H1 (cell line): ENCODE data around the gene GMEB2. TPM values are rescaled to one million over a fixed set of nuclear protein-coding genes. Genes with fewer than 3 reads are reported as not detected.

Source experiments
- CTCF ChIA-PET: fragments of 300-600 bp; sonication (Branson Sonifier 250); formaldehyde crosslinking; loops from one replicate; lab custom pipeline; 2021; ENCODE audit not compliant: partially characterized antibody; lab: Charles Lee
- POLR2A ChIA-PET: fragments of 300-600 bp; sonication (Branson Sonifier 250); formaldehyde crosslinking; loops from one replicate; lab custom pipeline; 2021; ENCODE audit warnings: inconsistent platforms; ENCODE audit not compliant: partially characterized antibody; lab: Charles Lee
- DNase-seq, 2 experiments: peaks; one replicate each; pipeline versions ENCODE4 v3.0.0 to v3.0.0-alpha.2; 2010 to 2022; ENCODE audit warnings: low spot score in 2 of 2, low read depth in 1 of 2, mixed read lengths in 1 of 2
- FAIRE-seq: peaks from 2 replicates; lab custom pipeline; 2011; peaks lifted over from hg19 to GRCh38; lab: Jason Lieb, UNC
- H2AFZ ChIP-seq: 2 replicates; pipeline ENCODE4 v1.8.1; 2012; ENCODE audit warnings: low read length, inconsistent platforms
- H2AK5ac ChIP-seq: 2 replicates; pipeline ENCODE4 v1.6.1; 2013; ENCODE audit warnings: low read depth, low read length
- H2BK120ac ChIP-seq: replicated peaks from 2 replicates; pipeline ENCODE3; 2013; ENCODE audit warnings: low read depth, low read length, inconsistent platforms
- H2BK12ac ChIP-seq: 2 replicates; pipeline ENCODE4 v1.6.1; 2013; ENCODE audit warnings: low read depth, low read length
- H2BK15ac ChIP-seq: 2 replicates; pipeline ENCODE4 v1.6.1; 2013; ENCODE audit warnings: low read length
- H2BK20ac ChIP-seq: 2 replicates; pipeline ENCODE4 v1.6.1; 2013; ENCODE audit warnings: low read length
- H2BK5ac ChIP-seq: 2 replicates; pipeline ENCODE4 v1.6.1; 2013; ENCODE audit warnings: low read depth, low read length
- H3K14ac ChIP-seq: 2 replicates; pipeline ENCODE4 v1.6.1; 2013; ENCODE audit warnings: inconsistent platforms; ENCODE audit not compliant: insufficient read length
- H3K18ac ChIP-seq: 2 replicates; pipeline ENCODE4 v1.6.1; 2013; ENCODE audit warnings: low read length; ENCODE audit errors: extremely low read depth
- H3K23ac ChIP-seq: 2 replicates; pipeline ENCODE4 v1.6.1; 2013; ENCODE audit warnings: inconsistent platforms; ENCODE audit not compliant: insufficient read length
- H3K23me2 ChIP-seq: 2 replicates; pipeline ENCODE4 v1.6.1; 2013; ENCODE audit warnings: low read depth, low read length
- H3K27ac ChIP-seq: 2 replicates; pipeline ENCODE4 v1.6.1; 2011; ENCODE audit warnings: low read depth, low read length, inconsistent platforms
- H3K27me3 ChIP-seq, 4 experiments: replicated peaks in 1 of 4; 1 replicate in 1 of 4; 2 replicates in 3 of 4; pipeline versions ENCODE4 v1.6.1 to v1.8.1; 2011 to 2013; ENCODE audit warnings: low read length in 3 of 4, mild to moderate bottlenecking in 3 of 4, inconsistent platforms in 2 of 4, mixed read lengths in 2 of 4, moderate library complexity in 1 of 4; ENCODE audit not compliant: control insufficient read depth in 3 of 4, insufficient read depth in 3 of 4; ENCODE audit errors: extremely low read depth in 1 of 4
- H3K36me3 ChIP-seq, 4 experiments: 2 replicates each; pipeline versions ENCODE4 v1.6.1 to v1.8.1; 2011 to 2013; ENCODE audit warnings: mild to moderate bottlenecking in 4 of 4, low read length in 3 of 4, moderate library complexity in 2 of 4, control low read depth in 1 of 4, inconsistent platforms in 1 of 4; ENCODE audit not compliant: insufficient read depth in 4 of 4, control insufficient read depth in 2 of 4
- H3K4ac ChIP-seq: replicated peaks from 2 replicates; pipeline ENCODE3; 2013; ENCODE audit warnings: low read length, low read depth, mixed read lengths, inconsistent platforms; ENCODE audit not compliant: insufficient read length
- H3K4me1 ChIP-seq, 4 experiments: replicated peaks in 1 of 4; 1 replicate in 1 of 4; 2 replicates in 3 of 4; pipeline versions ENCODE4 v1.6.1 to v1.8.1; 2011 to 2013; ENCODE audit warnings: low read length in 3 of 4, inconsistent platforms in 2 of 4, mixed read lengths in 1 of 4; ENCODE audit not compliant: insufficient read depth in 4 of 4, control insufficient read depth in 3 of 4
- H3K4me2 ChIP-seq, 2 experiments: 2 replicates each; pipeline versions ENCODE4 v1.6.1 to v1.8.1; 2011 to 2013; ENCODE audit warnings: low read depth in 2 of 2, low read length in 2 of 2, control low read depth in 1 of 2, inconsistent platforms in 1 of 2, mild to moderate bottlenecking in 1 of 2; ENCODE audit not compliant: insufficient read depth in 1 of 2
- H3K4me3 ChIP-seq, 4 experiments: fragments of 200-600, 300-600 bp in 1 of 4; sonication (generic), shearing (Covaris generic), sonication (Bioruptor Twin) in 1 of 4; 2 replicates each; pipeline versions ENCODE4 v1.5.1 to v1.8.1; 2011 to 2016; ENCODE audit warnings: low read length in 4 of 4, low read depth in 3 of 4, control low read depth in 2 of 4, inconsistent platforms in 2 of 4, mild to moderate bottlenecking in 2 of 4, mixed read lengths in 1 of 4, moderate library complexity in 1 of 4; ENCODE audit not compliant: insufficient read depth in 2 of 4; ENCODE audit errors: extremely low read depth in 1 of 4
- H3K56ac ChIP-seq: replicated peaks from 2 replicates; pipeline ENCODE3; 2013; ENCODE audit warnings: low read depth, mild to moderate bottlenecking, mixed read lengths, low read length, inconsistent platforms; ENCODE audit not compliant: insufficient read length
- H3K79me1 ChIP-seq: 2 replicates; pipeline ENCODE4 v1.6.1; 2013; ENCODE audit warnings: low read depth, low read length, control low read depth
- H3K79me2 ChIP-seq, 2 experiments: 2 replicates each; pipeline versions ENCODE4 v1.6.1 to v1.8.1; 2012 to 2013; ENCODE audit warnings: low read length in 2 of 2, mild to moderate bottlenecking in 2 of 2, inconsistent platforms in 1 of 2; ENCODE audit not compliant: insufficient read depth in 2 of 2, control insufficient read depth in 1 of 2
- H3K9ac ChIP-seq, 4 experiments: replicated peaks in 1 of 4; 1 replicate in 1 of 4; 2 replicates in 3 of 4; pipeline versions ENCODE4 v1.6.1 to v1.8.1; 2011 to 2013; ENCODE audit warnings: low read depth in 3 of 4, low read length in 3 of 4, control low read depth in 2 of 4, mild to moderate bottlenecking in 2 of 4, moderate library complexity in 2 of 4, inconsistent platforms in 1 of 4; ENCODE audit errors: extremely low read depth in 1 of 4
- H3K9me3 ChIP-seq, 2 experiments: 2 replicates each; pipeline versions ENCODE4 v1.6.1 to v1.8.1; 2012 to 2013; ENCODE audit warnings: mild to moderate bottlenecking in 2 of 2, moderate library complexity in 2 of 2, control low read depth in 1 of 2, inconsistent platforms in 1 of 2, low read depth in 1 of 2, low read length in 1 of 2, mixed read lengths in 1 of 2; ENCODE audit not compliant: insufficient read depth in 2 of 2
- H4K20me1 ChIP-seq, 2 experiments: replicated peaks in 1 of 2; 2 replicates each; pipeline versions ENCODE3 to v1.8.1; 2011 to 2013; ENCODE audit warnings: inconsistent platforms in 2 of 2, low read length in 2 of 2, mild to moderate bottlenecking in 1 of 2; ENCODE audit not compliant: insufficient read depth in 2 of 2, control insufficient read depth in 1 of 2
- H4K5ac ChIP-seq: 2 replicates; pipeline ENCODE4 v1.6.1; 2013; ENCODE audit warnings: low read length, low read depth, mixed read lengths, inconsistent platforms; ENCODE audit not compliant: insufficient read length
- H4K8ac ChIP-seq: 2 replicates; pipeline ENCODE4 v1.8.0; 2013; ENCODE audit warnings: mild to moderate bottlenecking, moderate library complexity, low read length, inconsistent platforms; ENCODE audit not compliant: insufficient read depth; ENCODE audit errors: extremely low read depth
- H4K91ac ChIP-seq: replicated peaks from 2 replicates; pipeline ENCODE3; 2013; ENCODE audit warnings: low read length, mixed read lengths, inconsistent platforms; ENCODE audit not compliant: insufficient read length
- ASH2L ChIP-seq: fragments of 200-600, 300-600 bp; sonication (generic); IDR thresholded peaks from one replicate; pipeline ENCODE4 v1.7.1; 2017; ENCODE audit warnings: low read length
- ATF3 ChIP-seq: IDR thresholded peaks from 2 replicates; pipeline ENCODE4 v1.6.1; 2011; ENCODE audit warnings: low read depth, mild to moderate bottlenecking, low read length; ENCODE audit not compliant: insufficient read depth
- CEBPB ChIP-seq: IDR thresholded peaks from 2 replicates; pipeline ENCODE4 v1.6.1; 2012; ENCODE audit warnings: low read depth, low read length
- SIRT6 ChIP-seq: IDR thresholded peaks from one replicate; pipeline ENCODE4 v1.7.1; 2012; ENCODE audit warnings: low read length, inconsistent platforms
- TAF1 ChIP-seq: IDR thresholded peaks from 2 replicates; pipeline ENCODE4 v1.6.1; 2011; ENCODE audit warnings: mild to moderate bottlenecking, low read depth, low read length
- WGBS, 2 experiments: shearing (Covaris generic) in 1 of 2; methylation state at CpG; one replicate each; pipeline versions ENCODE4 v1.1.6 to v1.1.7; 2013 to 2015; ENCODE audit warnings: low lambda C conversion rate in 2 of 2, mixed read lengths in 2 of 2, inconsistent platforms in 1 of 2, low coverage in 1 of 2, missing lambda C conversion rate in 1 of 2; ENCODE audit not compliant: insufficient replicate concordance in 2 of 2, insufficient coverage in 1 of 2, insufficient read length in 1 of 2; ENCODE audit errors: extremely low coverage in 1 of 2, missing lambda C conversion rate in 1 of 2; 5-methylcytosine and 5-hydroxymethylcytosine counted together
- polyA plus RNA-seq, 7 experiments: library from polyadenylated mRNA; depleted of rRNA in 3 of 7; stranded (reverse) in 5 of 7; unstranded in 2 of 7; fragments of >200 nt in 5 of 7; fragments of 200-250 nt in 2 of 7; gene quantifications; 1 replicate in 5 of 7; 2 replicates in 1 of 7; 4 replicates in 1 of 7; pipeline versions ENCODE4 v1.2.1 to v1.2.3, GENCODE V29; 2011 to 2013; ENCODE audit warnings: missing spikeins in 2 of 7, mixed read lengths in 2 of 7
- total RNA-seq: library from RNA; stranded (reverse); fragmentation: NEBNext Ultra II Directional; extraction: Animal tissue kit (Norgen Biotek cat#: 25700); gene quantifications from 2 replicates; pipeline ENCODE4 v1.2.1, GENCODE V29; 2021
- TF ChIP-seq, protein P1 (sequence below), 3 experiments: IDR thresholded peaks; 1 replicate in 2 of 3; 2 replicates in 1 of 3; pipeline versions ENCODE4 v1.5.1 to v1.6.1; 2011; ENCODE audit warnings: low read length in 3 of 3, mild to moderate bottlenecking in 3 of 3, inconsistent platforms in 2 of 3, low read depth in 1 of 3, moderate library complexity in 1 of 3; ENCODE audit not compliant: insufficient read depth in 1 of 3; ENCODE audit errors: control extremely low read depth in 1 of 3

GMEB2 gene
- total and polyA plus RNA-seq, 2 of the 8 experiments (the other 6 are each of a cell fraction or from before 2014, with no cell fraction given) = 12.9 to 14.2 TPM

- no peak overlapping the region for H2AK5ac ChIP-seq
- H3K23me2 ChIP-seq = no peaks in the 10 kb centered on the region
- no peaks in the 10 kb centered on the region for H3K27me3 ChIP-seq
- no peak overlapping the region for H2AFZ ChIP-seq
- H3K4ac ChIP-seq = no peak overlapping the region
- H2BK5ac ChIP-seq = no peak overlapping the region
- no peak overlapping the region for H2BK15ac ChIP-seq
- H3K79me1 ChIP-seq = no peaks in the 10 kb centered on the region
- H2BK12ac ChIP-seq = no peak overlapping the region
- no peaks in the 10 kb centered on the region for H3K79me2 ChIP-seq
- no peaks in the 10 kb centered on the region for H3K36me3 ChIP-seq
- CTCF ChIA-PET = interaction anchor here (0.6 to 1.8 kb wide), 6 partner anchors 10 to 69 kb away, joined by 3 to 5 read pairs (median 4); no protein-coding TSS in a partner anchor
- DNase-seq (no peak), FAIRE-seq (no peak)
- no peak overlapping the region for H3K27ac ChIP-seq
- no peak overlapping the region for H3K23ac ChIP-seq
- H4K20me1 ChIP-seq = no peaks in the 10 kb centered on the region
- POLR2A ChIA-PET = interaction anchor here (1.3 to 2.3 kb wide), 2 partner anchors 11 to 196 kb away, joined by 3 to 7 read pairs; no protein-coding TSS in a partner anchor
- H4K5ac ChIP-seq = no peak overlapping the region
- H3K14ac ChIP-seq = no peak overlapping the region
- H3K4me1 ChIP-seq = peaks cover 0 to 10% (median 0%) of the 10 kb centered on the region in 4 experiments; a peak in 4 of 7 replicates
- no peak overlapping the region for H3K18ac ChIP-seq
- H2BK120ac ChIP-seq = no peak overlapping the region
- H3K9ac ChIP-seq = no peak overlapping the region
- H3K4me2 ChIP-seq = no peak overlapping the region
- WGBS, 2 experiments = 90% methylated on average over 23 of the region's 28 CpGs; no CpG with 5 or more reads in 1 of the 2 experiments
- TF ChIP-seq, protein P1, sequence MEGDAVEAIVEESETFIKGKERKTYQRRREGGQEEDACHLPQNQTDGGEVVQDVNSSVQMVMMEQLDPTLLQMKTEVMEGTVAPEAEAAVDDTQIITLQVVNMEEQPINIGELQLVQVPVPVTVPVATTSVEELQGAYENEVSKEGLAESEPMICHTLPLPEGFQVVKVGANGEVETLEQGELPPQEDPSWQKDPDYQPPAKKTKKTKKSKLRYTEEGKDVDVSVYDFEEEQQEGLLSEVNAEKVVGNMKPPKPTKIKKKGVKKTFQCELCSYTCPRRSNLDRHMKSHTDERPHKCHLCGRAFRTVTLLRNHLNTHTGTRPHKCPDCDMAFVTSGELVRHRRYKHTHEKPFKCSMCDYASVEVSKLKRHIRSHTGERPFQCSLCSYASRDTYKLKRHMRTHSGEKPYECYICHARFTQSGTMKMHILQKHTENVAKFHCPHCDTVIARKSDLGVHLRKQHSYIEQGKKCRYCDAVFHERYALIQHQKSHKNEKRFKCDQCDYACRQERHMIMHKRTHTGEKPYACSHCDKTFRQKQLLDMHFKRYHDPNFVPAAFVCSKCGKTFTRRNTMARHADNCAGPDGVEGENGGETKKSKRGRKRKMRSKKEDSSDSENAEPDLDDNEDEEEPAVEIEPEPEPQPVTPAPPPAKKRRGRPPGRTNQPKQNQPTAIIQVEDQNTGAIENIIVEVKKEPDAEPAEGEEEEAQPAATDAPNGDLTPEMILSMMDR (IDR thresholded peaks at IDR 0.05; ENCODE audit: control extremely low read depth in 1 of 3, insufficient read depth in 1 of 3, low read depth in 1 of 3, low read length in 3 of 3) = no peak
- TF ChIP-seq SIRT6 (no peak), ASH2L (no peak), TAF1 (no peak), CEBPB (no peak), ATF3 (no peak)
- TF ChIP-seq, all 59 proteins: peak for 0
- H3K9me3 ChIP-seq = no peaks in the 10 kb centered on the region
- H3K4me3 ChIP-seq = no peak overlapping the region
- H4K8ac ChIP-seq = no peak overlapping the region
- no peak overlapping the region for H3K56ac ChIP-seq
- H2BK20ac ChIP-seq = no peak overlapping the region
- H4K91ac ChIP-seq = no peak overlapping the region
Measured at GRCh38 chr20:63541371-63541770, 85.5 kb downstream of the GMEB2 start.
